T-helper 1 cell treated with Interleukin-12 subunit alpha and Interleukin-12 subunit beta and Interleukin-4 antibody, amounts not matched to agents 30 ng/mL and 1 ng/mL, for 36 hours (primary cell): ENCODE data around the gene CHAC2. TPM values are rescaled to one million over a fixed set of nuclear protein-coding genes. Genes with fewer than 3 reads are reported as not detected.
"Not testable (repeated sequence)": the region's sequence is repeated elsewhere in the genome, so short reads cannot be mapped to it uniquely, and the experiment has no call there.

Source experiments
- intact Hi-C: fragments of 100-400 bp; cut with micrococcal nuclease; formaldehyde crosslinking; loops from one replicate; pipeline ENCODE4 v1.15.1; 2024
- total RNA-seq: library from RNA; stranded (reverse); gene quantifications from 2 replicates; pipeline ENCODE4 v1.2.3, GENCODE V29; 2022

CHAC2 gene
- total RNA-seq, 1 donor from 2014 or later: 13.0 TPM

DNA sequence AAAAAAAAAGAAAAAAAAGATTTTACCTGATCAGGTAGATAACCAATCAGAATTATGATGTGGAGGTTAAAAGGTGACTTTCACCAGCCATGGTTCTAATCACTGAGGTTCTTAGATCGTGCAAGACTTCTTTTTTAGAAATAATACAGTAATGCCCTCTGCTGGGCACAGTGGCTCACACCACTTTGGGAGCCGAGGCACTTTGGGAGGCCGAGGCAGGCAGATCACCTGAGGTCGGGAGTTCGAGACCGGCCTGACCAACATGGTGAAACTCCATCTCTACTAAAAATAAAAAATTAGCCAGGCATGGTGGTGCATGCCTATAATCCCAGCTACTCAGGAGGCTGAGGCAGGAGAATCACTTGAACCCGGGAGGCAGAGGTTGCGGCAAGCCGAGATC lies 56.0 kb downstream of the CHAC2 start:
- intact Hi-C loops: not testable (repeated sequence)

Other genes starting within 250 kb of the CHAC2 start
- gene ASB3, start 19.1 kb downstream of the CHAC2 start, total RNA-seq: 21.0 and 26.9 TPM in 2 replicates
- 30.8 and 31.2 TPM in 2 replicates for gene ERLEC1, start 19.2 kb downstream of the CHAC2 start, total RNA-seq
- 3.8 and 4.4 TPM in 2 replicates for gene GPR75, start 92.2 kb downstream of the CHAC2 start, total RNA-seq
- 56.6 and 65.2 TPM in 2 replicates for gene PSME4, start 203.2 kb downstream of the CHAC2 start, total RNA-seq